Prostate gland (tissue), 2 donors: ENCODE data around the gene HRG.

Source experiments
- CTCF ChIP-seq, 4 experiments: fragments of 200-600 bp in 2 of 4; fragments of 450-650 bp in 2 of 4; sonication (generic) in 2 of 4; IDR thresholded peaks; 1 replicate in 3 of 4; 2 replicates in 1 of 4; pipeline ENCODE4 v1.5.1; 2016 to 2019; ENCODE audit warnings: antibody characterized with exemption in 4 of 4, mild to moderate bottlenecking in 2 of 4, moderate library complexity in 2 of 4
- POLR2A ChIP-seq: fragments of 450-650 bp; IDR thresholded peaks from one replicate; pipeline ENCODE4 v1.6.1; 2016; ENCODE audit warnings: antibody characterized with exemption, mild to moderate bottlenecking

- TF ChIP-seq POLR2A: no peak
- no peak for TF ChIP-seq CTCF (IDR thresholded peaks at IDR 0.05)
Measured at GRCh38 chr3:186616299-186616617, 49.6 kb upstream of the HRG start.
